ENCODE measurements around the gene PER1. TPM values are rescaled to one million over a fixed set of nuclear protein-coding genes. Genes with fewer than 3 reads are reported as not detected.

PER1 gene
- total and polyA plus RNA-seq, 10 of the 15 experiments (the other 5 are each of a cell fraction or from before 2014, with no cell fraction given), result 0.02 to 25.1 (median 5.4) TPM

GRCh38 chr17:8160741-8161221, 8.6 kb upstream of the PER1 start:
- TF ChIP-seq BACH1 (IDR thresholded peaks at IDR 0.05; ENCODE audit: borderline replicate concordance), result peak; percentile 14; the same call in 1 of the 2 replicates
- TF ChIP-seq CBX5 (IDR thresholded peaks at IDR 0.05; ENCODE audit: low read depth), result no peak
- no peak for TF ChIP-seq CREB1 (IDR thresholded peaks at IDR 0.05; ENCODE audit: low read depth)
- ChIA-PET POLR2A (interaction anchor here (0.9 to 2.6 kb wide), 5 partner anchors 9 to 26 kb away, joined by 3 to 12 read pairs (median 4); partner anchors contain the start of gene PER1), RAD21 (ENCODE audit: unreplicated experiment) (interaction anchor here (1.1 to 2.2 kb wide), 5 partner anchors 12 to 61 kb away, joined by 3 to 9 read pairs (median 3); no protein-coding TSS in a partner anchor), SMC1A (ENCODE audit: uncharacterized antibody, unreplicated experiment) (interaction anchor here (0.6 to 2.7 kb wide), 13 partner anchors 10 to 140 kb away, joined by 3 to 15 read pairs (median 3); no protein-coding TSS in a partner anchor), CTCF (interaction anchor here (0.7 to 2.3 kb wide), 13 partner anchors 11 to 171 kb away, joined by 3 to 11 read pairs (median 5); no protein-coding TSS in a partner anchor)
- Histone ChIP-seq H3K27me3 (replicated peaks in 1 of 2; ENCODE audit: control insufficient read depth in 2 of 2, insufficient read depth in 2 of 2, low read length in 1 of 2) (no peaks in the 10 kb centered on the region), H3K36me3 (ENCODE audit: control insufficient read depth in 2 of 2, insufficient read depth in 2 of 2, low read length in 1 of 2) (peaks cover 0 to 5% of the 10 kb centered on the region in 2 experiments; a peak in 1 of 4 replicates), H3K4me3 (peak overlapping the region; percentile 95; the same call in 1 of the 2 replicates), H3K9ac (ENCODE audit: control insufficient read depth, insufficient read depth, low read length) (peak overlapping the region; percentile 28), H3K4me1 (ENCODE audit: control insufficient read depth, insufficient read depth, low read length) (peaks cover 34% of the 10 kb centered on the region), H3K9me3 (replicated peaks; ENCODE audit: control insufficient read depth, insufficient read depth, low read length) (no peaks in the 10 kb centered on the region), H2AFZ (ENCODE audit: control insufficient read depth, low read depth, low read length) (no peak overlapping the region), H3K79me2 (ENCODE audit: control insufficient read depth, insufficient read depth, low read length) (peaks cover 24% of the 10 kb centered on the region), H4K20me1 (ENCODE audit: control insufficient read depth, insufficient read depth) (no peaks in the 10 kb centered on the region), H3K27ac (ENCODE audit: control insufficient read depth, insufficient read depth) (peak overlapping the region; percentile 34; the same call in 1 of the 2 replicates), H3K4me2 (ENCODE audit: control insufficient read depth, insufficient read depth) (peak overlapping the region; percentile 100)
- in situ Hi-C loops (cut with MboI) (no loop called here), intact Hi-C loops (cut with micrococcal nuclease; ENCODE audit: unreplicated experiment) (loop anchor here (5.0 kb wide), 1 partner anchor 98 kb away; no protein-coding TSS in a partner anchor)
- ATAC-seq (no peak), FAIRE-seq (no peak), DNase-seq (ENCODE audit: low read depth, low spot score) (no peak)
- no TSS peak for BruUV-seq (replicated peaks)
- 52% methylated on average over 5 of the region's 5 CpGs for WGBS (ENCODE audit: insufficient coverage, insufficient replicate concordance, low lambda C conversion rate, missing lambda C conversion rate)

GRCh38 chr17:8160224-8160577, 8.0 kb upstream of the PER1 start:
- TF ChIP-seq TARDBP (IDR thresholded peaks at IDR 0.05; ENCODE audit: borderline replicate concordance) (no peak), ZNF384 (IDR thresholded peaks at IDR 0.05; ENCODE audit: borderline replicate concordance, low read depth, low read length) (peak; percentile 89)
- Histone ChIP-seq H3K4me3 (no peak overlapping the region), H4K20me1 (ENCODE audit: control insufficient read depth, insufficient read depth) (no peaks in the 10 kb centered on the region), H3K36me3 (ENCODE audit: control insufficient read depth in 2 of 2, insufficient read depth in 2 of 2, low read length in 1 of 2) (peaks cover 0 to 5% of the 10 kb centered on the region in 2 experiments; a peak in 1 of 4 replicates), H3K9me3 (replicated peaks; ENCODE audit: control insufficient read depth, insufficient read depth, low read length) (no peaks in the 10 kb centered on the region), H3K4me1 (ENCODE audit: control insufficient read depth, insufficient read depth, low read length) (peaks cover 37% of the 10 kb centered on the region), H3K4me2 (ENCODE audit: control insufficient read depth, insufficient read depth) (no peak overlapping the region), H3K27ac (ENCODE audit: control insufficient read depth, insufficient read depth) (no peak overlapping the region), H3K79me2 (ENCODE audit: control insufficient read depth, insufficient read depth, low read length) (peaks cover 26% of the 10 kb centered on the region), H3K27me3 (replicated peaks in 1 of 2; ENCODE audit: control insufficient read depth in 2 of 2, insufficient read depth in 2 of 2, low read length in 1 of 2) (no peaks in the 10 kb centered on the region), H3K9ac (ENCODE audit: control insufficient read depth, insufficient read depth, low read length) (no peak overlapping the region), H2AFZ (ENCODE audit: control insufficient read depth, low read depth, low read length) (no peak overlapping the region)
- POLR2A ChIA-PET, result interaction anchor here (0.9 to 1.6 kb wide), 2 partner anchors 8 to 18 kb away, joined by 3 read pairs; partner anchors contain the start of gene PER1
- BruUV-seq (replicated peaks), result no TSS peak
- FAIRE-seq (no peak), ATAC-seq (no peak), DNase-seq (ENCODE audit: low read depth, low spot score) (no peak)
- SMC1A ChIA-PET (ENCODE audit: uncharacterized antibody, unreplicated experiment), result interaction anchor here (0.6 to 2.7 kb wide), 8 partner anchors 9 to 141 kb away, joined by 3 to 15 read pairs (median 6); no protein-coding TSS in a partner anchor
- 96% methylated on average over 2 of the region's 4 CpGs for WGBS (ENCODE audit: insufficient coverage, insufficient replicate concordance, low lambda C conversion rate, missing lambda C conversion rate)
- in situ Hi-C loops (cut with MboI), result no loop called here
- CTCF ChIA-PET, result interaction anchor here (0.6 to 5.3 kb wide), 10 partner anchors 10 to 140 kb away, joined by 3 to 46 read pairs (median 6); partner anchors contain the start of gene HES7
- intact Hi-C loops (cut with micrococcal nuclease; ENCODE audit: unreplicated experiment), result loop anchor here (5.0 kb wide), 1 partner anchor 98 kb away; no protein-coding TSS in a partner anchor
- RAD21 ChIA-PET (ENCODE audit: unreplicated experiment), result interaction anchor here (1.0 to 1.8 kb wide), 3 partner anchors 13 to 33 kb away, joined by 3 to 6 read pairs (median 3); no protein-coding TSS in a partner anchor
